Activated effector memory CD4-positive, alpha-beta T cell treated with Interleukin-2 at 50 U/mL for 16 hours (primary cell): ENCODE data around the gene YIPF3.
"Not testable (repeated sequence)": the region's sequence is repeated elsewhere in the genome, so short reads cannot be mapped to it uniquely, and the experiment has no call there.

Experiments used
- DNase-seq: peaks from one replicate; pipeline ENCODE4 v3.0.0-alpha.2; 2020

YIPF3 gene

GRCh38 chr6:43509142-43509983 is 7.4 kb downstream of the YIPF3 start:
- no peak for DNase-seq

DNA sequence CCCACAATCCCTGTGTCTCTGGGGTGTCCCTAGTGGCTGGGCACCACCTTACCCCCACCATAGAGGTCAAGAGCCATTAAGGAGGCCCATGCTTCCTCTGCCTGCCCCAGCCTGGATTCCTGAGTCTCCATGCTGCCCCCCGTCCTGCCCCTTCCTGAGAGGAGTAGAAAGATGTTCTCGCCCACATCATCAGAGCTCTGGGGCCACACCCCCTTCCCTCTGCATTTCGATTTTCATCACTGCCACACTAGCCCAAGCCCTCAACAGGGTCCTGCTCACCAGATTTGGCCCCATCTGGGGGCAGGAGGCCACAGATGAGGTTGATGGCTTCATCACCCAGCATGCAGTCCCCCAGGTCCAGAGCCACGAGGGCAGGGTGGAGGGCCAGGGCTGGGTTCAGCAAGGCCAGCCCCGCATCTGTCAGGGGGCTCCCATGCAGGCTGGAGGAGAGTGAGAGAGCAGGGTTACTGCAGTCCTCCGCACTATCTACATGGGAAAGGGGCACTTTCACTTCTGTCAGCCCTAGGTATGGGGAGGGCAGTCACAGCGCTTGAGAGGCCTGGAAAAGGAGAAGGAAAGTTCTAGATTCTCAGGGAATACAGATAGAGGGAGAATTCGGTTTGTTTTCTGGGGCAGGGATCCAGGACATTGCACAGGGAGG is 8.1 kb downstream of the YIPF3 start:
- no peak for DNase-seq

GRCh38 chr6:43506667-43507471 is 9.9 kb downstream of the YIPF3 start:
- DNase-seq, result peak; percentile 65

GRCh38 chr6:43506171-43506570 is 10.6 kb downstream of the YIPF3 start:
- DNase-seq, result no peak

DNA sequence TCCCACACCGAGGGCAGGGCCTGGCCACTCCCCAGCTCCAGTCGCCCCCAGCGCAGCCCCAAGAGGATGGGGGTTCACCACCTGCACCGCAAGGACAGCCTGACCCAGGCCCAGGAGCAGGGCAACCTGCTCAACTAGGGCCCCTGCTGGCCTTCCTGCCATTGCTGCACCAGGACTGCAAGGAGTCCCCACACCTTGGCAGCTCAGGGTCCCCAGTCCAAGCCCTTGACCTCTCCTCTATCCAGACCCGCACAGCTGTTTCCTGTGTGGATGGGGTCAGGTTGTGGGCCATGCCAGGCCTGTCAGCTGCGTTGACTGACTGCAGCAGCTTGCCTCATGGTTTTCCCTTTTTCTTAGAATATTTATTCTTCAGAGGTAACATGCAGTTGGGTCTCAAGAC is 11.0 kb downstream of the YIPF3 start:
- no peak for DNase-seq

DNA sequence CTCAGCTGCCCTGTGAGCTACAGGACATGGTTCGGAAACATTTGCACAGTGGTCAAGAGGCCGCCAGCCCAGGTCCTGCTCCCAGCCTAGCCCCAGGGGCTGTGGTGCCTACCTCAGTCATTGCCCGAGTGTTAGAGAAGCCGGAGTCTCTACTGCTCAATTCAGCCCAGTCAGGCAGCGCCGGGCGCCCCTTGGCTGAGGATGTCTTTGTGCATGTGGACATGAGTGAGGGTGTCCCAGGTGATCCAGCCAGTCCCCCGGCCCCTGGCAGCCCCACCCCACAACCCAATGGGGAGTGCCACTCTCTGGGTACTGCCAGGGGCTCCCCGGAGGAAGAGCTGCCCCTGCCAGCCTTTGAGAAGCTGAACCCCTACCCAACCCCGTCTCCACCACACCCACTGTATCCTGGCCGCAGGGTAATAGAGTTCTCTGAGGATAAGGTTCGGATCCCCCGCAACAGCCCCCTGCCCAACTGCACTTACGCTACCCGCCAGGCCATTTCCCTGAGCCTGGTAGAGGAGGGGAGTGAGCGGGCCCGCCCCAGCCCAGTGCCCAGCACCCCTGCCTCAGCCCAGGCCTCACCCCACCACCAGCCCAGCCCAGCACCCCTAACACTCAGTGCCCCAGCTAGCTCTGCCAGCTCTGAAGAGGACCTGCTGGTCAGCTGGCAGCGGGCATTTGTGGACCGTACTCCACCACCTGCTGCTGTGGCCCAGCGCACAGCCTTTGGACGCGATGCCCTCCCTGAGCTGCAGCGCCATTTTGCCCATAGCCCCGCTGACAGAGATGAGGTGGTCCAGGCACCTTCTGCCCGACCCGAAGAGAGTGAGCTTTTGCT is 11.8 kb downstream of the YIPF3 start:
- DNase-seq, result no peak

- DNase-seq, result no peak
Observed at GRCh38 chr6:43503443-43503842, 13.3 kb downstream of the YIPF3 start.

DNA sequence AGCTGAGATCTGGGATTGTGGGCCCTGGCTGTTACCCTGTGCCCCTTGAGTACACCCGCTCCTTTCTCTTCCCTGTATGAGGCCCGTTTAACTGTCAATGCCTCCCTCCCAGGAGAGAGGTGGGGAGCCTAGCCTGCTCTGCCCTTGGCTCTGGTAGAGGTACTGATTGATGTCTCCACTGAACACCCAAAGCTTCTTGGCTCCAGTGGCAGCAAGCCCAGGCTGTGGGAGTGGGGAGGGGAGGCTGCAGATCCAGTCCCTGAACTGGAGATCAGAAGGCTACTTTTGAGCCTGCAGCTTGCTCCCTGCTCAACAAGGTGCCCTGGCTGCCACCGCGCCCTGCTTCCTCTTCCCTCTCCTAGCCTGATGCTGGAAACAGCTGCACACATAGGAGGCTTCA is 14.1 kb downstream of the YIPF3 start:
- DNase-seq, result no peak

- no peak for DNase-seq
Observed at GRCh38 chr6:43500921-43501320, 15.8 kb downstream of the YIPF3 start.

- no peak for DNase-seq
Observed at GRCh38 chr6:43499028-43499815, 17.5 kb downstream of the YIPF3 start.

DNA sequence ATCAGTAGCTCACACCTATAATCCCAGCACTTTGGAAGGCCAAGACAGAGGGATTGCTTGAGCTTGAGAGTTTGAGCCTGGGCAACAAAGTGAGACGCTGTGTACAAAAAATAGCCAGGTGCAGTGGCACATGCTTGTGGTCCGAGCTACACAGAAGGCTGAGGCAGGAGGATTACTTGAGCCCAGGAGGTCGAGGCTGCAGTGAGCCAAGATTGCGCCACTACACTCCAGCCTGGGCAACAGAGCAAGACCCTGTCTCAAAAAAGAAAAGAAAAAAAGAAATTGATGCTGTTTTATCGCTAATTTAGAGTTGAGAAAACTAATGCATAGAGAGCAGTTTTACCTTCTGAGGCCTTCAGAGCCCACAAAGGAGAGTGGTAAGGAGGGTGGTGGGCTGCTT is 18.4 kb downstream of the YIPF3 start:
- DNase-seq, result not testable (repeated sequence)

- no peak for DNase-seq
Observed at GRCh38 chr6:43497689-43498088, 19.0 kb downstream of the YIPF3 start.

GRCh38 chr6:43497129-43497396 is 19.7 kb downstream of the YIPF3 start:
- DNase-seq, result no peak

GRCh38 chr6:43496370-43497128 is 20.2 kb downstream of the YIPF3 start:
- no peak for DNase-seq

GRCh38 chr6:43495409-43495941 is 21.3 kb downstream of the YIPF3 start:
- DNase-seq, result peak; percentile 16

DNA sequence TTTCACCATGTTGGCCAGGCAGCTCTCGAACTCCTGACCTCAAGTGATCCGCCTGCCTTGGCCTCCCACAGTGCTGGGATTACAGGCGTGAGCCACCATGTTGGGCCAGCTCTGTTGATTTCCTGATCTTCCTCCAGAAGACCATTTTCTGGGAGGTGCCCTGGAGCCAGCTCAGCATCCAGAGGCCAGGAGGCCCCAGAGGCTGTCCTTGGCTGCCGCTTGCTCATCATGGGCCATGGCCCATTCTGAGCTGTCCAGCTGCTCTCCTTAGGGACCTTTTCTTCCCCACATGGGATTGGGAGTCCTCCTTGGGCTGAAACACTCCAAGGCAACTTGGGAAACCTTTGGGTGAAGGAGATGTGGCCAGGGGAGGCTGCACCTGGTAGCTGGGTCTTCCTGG is 22.0 kb downstream of the YIPF3 start:
- DNase-seq, result no peak

- DNase-seq, result no peak
Observed at GRCh38 chr6:43494321-43494720, 22.4 kb downstream of the YIPF3 start.

DNA sequence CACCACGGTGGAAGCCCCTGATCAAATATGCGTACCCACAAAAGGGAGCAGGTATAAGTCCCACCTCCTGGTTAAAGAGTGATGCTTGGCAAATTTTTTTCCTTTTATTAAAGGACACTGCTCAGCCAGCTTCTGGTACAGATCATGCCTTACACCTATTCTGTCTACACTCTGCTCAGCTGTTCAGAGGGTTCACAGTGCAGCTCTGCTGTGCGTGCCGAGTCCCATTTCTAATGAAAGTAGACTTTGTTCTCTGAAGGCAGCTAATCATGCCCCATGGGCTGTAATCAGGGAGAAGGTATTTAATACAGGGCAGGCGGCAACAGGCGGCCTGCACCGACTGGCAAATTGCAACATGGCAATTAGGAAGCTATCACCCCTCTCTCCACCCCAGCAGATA is 22.9 kb downstream of the YIPF3 start:
- DNase-seq, result no peak

DNA sequence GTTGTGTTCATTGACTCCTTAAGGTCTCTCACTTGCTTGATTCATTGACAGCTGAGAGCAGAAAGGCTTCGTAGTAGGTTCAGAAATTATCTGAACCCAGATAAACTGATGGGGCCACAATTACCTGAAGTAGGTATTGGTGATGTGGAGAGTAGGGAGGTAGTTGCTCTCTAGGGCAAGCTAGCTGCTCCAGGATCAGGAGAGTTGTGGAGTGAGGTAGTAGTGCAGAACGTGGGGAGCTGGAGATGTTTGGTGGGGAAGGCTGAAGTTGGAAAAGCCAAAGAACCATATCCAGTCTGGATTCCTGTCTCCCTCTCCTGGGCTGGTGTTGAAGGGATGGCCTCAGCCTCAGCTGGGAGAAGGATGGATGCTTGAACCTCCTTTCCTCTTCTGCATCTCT is 23.5 kb downstream of the YIPF3 start:
- no peak for DNase-seq

- DNase-seq, result no peak
Observed at GRCh38 chr6:43492673-43493072, 24.1 kb downstream of the YIPF3 start.
